Ishikawa (cell line): ENCODE measurements around the gene HTR2A.

Experiments used
- EGR1 ChIP-seq: IDR thresholded peaks from 2 replicates; pipeline ENCODE4 v1.6.1; 2012
- FOXM1 ChIP-seq: IDR thresholded peaks from 2 replicates; pipeline ENCODE4 v1.6.1; 2012; ENCODE audit warnings: low read depth, borderline replicate concordance
- TAF1 ChIP-seq: IDR thresholded peaks from 2 replicates; pipeline ENCODE4 v1.6.1; 2012; ENCODE audit warnings: low read depth, mild to moderate bottlenecking
- TCF12 ChIP-seq: IDR thresholded peaks from 2 replicates; pipeline ENCODE4 v1.6.1; 2012; ENCODE audit warnings: low read depth
- ZBTB7A ChIP-seq: IDR thresholded peaks from 2 replicates; pipeline ENCODE4 v1.6.1; 2012; ENCODE audit warnings: low read depth

DNA sequence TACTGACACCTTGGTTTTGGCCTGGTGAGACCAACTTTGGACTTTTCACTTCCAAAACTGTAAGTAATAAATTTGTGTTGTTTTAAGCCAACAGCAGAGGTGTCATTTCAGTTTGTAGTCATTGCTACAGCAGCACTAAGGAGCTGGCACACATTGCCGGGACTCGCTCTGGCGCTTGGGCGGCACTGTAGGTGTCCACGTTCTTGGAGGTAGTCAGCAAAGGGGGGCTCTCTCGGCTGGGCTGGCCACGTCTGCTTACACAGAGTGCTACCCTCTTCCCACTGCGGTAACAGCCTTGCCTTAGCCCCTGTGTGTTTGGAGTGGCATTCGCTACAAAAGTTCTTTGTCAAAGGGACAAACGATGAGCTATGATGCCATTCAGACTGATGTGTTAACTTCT, 44.7 kb downstream of the HTR2A start:
- TF ChIP-seq ZBTB7A (no peak), TCF12 (no peak), TAF1 (no peak), FOXM1 (no peak), EGR1 (no peak)
